Activated T-helper 9 cell treated with anti-CD3 and anti-CD28 coated beads, Interleukin-2, amount 50 U/mL, for 16 hours (primary cell): Measurements from ENCODE around the gene TMPRSS7.
"Not testable (repeated sequence)": the region's sequence is repeated elsewhere in the genome, so short reads cannot be mapped to it uniquely, and the experiment has no call there.

Experiments used
- DNase-seq: peaks from one replicate; pipeline ENCODE4 v3.0.0-alpha.2; 2020; ENCODE audit warnings: low read depth

The TMPRSS7 gene

DNA sequence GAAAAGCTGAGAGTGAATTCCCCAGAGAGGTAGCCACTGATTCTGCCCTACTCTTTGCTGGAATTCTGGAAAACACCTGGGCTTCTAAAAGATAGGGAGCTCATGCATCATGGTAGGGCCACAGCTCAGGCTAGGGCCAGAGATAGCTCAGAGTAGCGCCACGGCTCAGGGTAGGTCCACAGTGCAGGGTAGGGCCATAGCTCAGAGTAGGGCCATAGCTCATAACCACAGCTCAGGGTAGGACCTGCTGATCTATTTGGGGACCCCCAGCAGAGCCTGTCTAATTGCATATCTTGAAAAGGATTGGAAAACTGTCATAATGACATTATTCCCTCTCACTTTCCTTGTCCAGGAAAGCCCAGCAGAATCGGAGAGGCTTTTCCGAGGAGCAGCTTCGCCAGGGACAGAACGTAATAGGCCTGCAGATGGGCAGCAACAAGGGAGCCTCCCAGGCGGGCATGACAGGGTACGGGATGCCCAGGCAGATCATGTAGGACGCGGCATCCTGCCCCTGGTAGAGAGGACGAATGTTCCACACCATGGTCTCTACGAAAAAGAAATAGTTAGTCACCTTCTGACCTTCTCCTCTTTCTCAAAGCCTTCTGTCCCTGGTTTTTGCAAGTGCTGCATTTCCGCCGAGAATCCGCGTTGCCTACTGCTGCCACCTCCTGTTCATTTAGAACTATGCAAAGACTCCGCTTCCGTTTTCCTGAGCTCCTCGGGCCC, 21.3 kb upstream of the TMPRSS7 start:
- DNase-seq = peak; percentile 34

DNA sequence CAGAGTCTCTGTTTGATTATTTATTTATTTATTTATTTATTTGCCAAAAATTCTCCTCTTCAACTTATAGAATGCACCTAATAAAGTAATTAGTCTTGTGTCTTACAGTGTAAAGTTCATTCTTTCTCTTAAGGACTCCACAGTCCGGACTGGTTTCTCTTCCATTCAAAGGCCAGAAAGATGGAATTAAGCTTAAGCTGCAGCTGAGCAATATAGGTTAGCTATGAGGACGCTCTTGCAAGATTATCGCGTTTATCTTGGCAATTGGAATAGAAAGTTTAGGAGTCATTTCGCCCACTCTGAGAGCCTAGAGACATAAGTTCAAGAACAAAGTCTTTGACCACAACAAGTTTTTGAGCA, 20.8 kb upstream of the TMPRSS7 start:
- DNase-seq = no peak

DNA sequence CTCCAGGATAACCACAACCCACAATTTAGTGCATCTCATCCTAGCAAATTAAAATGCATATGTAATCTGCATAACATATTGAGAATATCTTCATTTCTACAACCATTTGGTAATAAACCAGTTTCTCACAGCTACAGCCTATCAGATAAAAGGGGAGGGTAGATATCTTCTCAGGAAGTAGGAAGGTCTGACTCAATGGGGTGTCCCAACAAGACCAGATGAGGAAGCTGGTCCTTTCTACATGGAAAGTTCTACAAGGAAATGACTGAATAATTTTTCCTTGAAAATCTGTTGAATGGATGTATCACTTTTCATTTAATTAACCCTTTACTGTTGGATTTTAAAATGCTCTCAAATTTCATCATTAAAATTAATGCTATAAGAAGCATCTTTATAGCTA, 17.4 kb upstream of the TMPRSS7 start:
- no peak for DNase-seq

DNA sequence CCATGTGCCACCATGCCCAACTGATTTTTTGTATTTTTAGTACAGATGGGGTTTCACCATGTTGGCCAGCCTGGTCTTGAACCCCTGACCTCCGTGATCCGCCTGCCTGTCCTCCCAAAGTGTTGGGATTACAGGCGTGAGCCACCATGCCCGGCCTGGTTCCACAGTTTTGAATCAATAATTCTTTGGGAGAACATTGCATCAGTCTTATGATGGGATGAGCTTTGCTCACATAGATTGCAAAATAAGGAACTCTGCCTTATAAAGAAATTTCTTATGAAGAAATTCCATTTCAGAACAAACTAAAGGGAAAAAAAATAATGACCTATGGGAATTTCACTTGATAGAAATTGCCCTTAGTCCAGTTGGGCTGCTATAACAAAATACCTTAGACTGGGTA, 15.8 kb upstream of the TMPRSS7 start:
- DNase-seq = no peak

DNA sequence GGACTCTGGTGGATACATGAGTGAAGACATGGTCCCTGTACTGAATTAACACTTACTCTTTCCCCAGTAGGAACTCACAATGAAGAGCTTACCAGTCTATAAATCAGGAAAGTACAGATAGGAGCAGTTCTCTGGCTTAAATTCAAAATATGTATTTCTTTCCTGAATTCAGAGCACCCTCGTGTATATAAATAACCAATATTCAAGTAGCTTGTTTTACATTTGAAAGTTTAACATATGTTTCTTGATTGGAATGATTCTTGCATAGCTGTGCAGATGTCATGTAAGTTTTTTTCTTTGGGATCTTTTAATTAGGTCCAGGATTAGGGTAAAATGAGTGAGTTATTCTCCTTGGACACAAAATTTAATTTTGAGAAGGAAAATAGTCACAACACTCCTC, 14.8 kb upstream of the TMPRSS7 start:
- DNase-seq = no peak

DNA sequence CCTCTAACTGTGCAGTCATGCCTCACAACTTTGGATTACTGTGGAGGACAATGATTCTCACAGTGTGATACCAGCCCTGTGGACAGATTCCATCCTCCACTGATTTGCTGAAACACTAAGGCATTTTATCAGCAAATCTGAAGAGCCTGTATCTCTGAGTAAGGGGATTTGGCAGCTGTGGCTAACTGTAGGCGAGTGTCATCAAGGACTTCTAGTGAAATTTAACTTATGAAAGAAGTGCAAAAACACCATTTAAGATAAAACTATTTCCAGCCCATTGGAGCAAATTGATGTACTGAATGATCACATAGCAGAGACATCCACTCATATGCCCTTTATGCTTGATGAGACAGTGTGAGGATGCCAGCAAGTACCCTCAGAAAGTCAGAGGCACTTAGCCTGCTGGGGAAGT, 13.9 kb upstream of the TMPRSS7 start:
- DNase-seq = no peak

DNA sequence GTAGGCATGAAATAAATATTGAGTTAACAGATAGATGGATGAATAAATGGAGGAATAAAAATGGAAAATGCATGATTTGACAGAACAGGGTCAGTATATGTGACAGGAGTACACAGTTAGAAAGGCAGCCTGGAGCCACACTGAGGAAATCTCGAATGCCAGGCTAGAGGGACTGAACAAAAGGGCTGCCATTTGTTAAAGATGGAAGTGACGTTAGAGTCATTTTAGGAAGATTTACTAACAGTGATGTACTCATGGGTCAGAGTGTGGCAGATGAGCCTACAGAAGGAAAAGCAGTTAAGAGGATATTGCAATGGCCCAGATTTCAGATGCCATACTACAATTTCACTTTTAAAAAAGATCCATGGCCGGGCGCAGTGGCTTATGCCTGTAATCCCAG, 7.4 kb upstream of the TMPRSS7 start:
- no peak for DNase-seq

DNA sequence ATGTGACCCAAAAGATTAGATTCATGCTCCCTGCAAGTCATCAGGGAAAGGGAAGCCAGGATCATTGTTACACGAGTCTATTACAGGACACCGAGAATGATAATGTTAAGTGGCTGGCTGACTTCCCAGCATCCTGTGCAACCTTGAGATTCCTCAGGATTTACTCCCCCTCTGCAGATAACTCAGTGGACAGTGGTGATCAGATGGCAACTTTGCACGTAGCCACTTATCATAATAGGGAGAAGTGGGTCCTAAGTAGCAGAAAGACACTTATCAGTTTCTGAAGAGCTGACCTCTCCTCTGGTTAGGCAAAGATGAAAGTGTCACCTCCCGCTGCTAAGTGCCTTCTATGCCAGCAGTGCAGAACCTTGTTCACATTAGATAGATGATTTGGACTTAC, 6.7 kb upstream of the TMPRSS7 start:
- DNase-seq = no peak

DNA sequence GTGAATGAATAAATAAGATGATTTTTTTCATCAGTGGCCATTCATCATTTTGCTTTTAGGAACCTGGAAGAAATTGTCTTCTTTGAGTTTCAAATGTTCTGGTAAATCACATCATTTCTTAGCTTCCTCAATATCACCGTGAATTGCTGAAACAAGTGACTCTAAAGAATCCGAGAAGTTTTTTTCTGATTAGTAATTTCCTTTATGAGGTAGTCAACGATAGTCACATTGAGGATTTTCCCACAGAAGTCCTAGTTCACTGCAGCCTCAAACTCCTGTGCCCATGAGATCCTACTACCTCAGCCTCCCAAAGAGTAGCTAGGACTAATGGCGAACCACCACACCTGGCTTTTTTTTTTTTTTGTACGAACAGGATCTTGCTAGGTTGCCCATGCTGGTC, 3.6 kb upstream of the TMPRSS7 start:
- no peak for DNase-seq

DNA sequence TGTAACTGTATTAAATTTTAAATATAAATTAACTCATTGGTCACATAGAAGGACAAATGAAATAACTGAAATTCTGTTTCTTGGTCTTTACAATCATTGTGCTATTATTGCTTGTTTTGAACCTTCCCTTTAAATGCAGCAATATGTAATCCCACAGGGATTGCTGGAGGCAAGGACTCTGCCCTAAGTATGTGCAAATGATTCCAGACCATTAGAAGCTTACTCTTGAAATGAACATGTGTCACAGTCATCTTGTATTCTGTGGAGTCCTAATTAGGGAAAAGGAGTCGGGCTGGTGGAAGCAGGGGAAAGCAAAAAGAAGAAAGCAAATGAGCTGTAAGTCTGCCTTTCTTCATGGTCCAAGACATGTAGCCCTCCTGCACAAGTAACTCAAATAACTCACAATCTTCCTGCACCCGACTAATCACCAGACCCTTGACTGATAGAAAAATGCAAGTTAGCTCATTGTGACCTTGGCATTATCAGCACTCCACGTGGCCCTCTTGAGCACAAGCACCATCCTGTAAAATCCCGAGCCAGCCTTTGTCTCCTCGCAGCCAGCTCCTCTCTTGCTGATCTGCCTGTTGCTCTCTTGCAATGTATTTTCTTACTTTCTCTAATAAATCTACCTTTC, 2.3 kb upstream of the TMPRSS7 start:
- no peak for DNase-seq

DNA sequence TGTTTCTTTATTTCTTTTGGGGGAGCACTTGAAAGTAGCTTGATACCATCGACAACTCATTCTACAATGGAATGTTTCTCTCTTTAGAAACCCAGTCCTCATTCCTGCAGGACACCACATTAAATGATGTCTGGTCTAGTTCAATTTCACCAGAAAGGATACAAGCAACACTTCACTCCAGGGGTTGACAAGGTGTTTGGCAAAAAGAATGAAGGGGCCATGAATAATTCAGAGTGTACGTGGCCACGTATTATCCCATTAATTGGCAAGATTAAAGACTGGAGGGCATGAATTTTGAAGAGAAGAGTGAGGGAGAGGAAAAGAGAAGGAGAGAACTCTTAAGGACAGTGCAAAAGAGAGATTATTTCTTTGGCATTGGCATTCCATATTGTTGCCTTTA, 705 bp downstream of the TMPRSS7 start:
- DNase-seq = no peak

DNA sequence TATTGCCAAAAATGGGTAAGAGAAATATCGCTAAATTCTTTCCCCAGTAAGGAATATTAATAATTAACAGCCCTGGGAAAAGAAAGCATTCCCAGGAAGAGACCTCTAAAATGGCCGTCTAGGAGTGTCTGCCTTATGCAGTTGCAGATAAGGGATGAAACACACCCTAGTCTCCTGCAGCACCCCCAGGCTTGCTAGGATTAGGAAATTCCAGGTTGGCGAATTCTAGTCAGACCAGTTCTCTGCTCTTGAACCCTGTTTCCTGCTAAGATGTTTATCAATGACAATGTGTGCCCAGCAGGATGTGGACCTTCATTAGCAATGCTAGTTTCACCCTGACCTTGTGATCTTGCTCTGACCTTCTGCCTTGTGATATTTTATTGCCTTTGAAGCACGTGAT, 2.7 kb downstream of the TMPRSS7 start:
- not testable (repeated sequence) for DNase-seq

DNA sequence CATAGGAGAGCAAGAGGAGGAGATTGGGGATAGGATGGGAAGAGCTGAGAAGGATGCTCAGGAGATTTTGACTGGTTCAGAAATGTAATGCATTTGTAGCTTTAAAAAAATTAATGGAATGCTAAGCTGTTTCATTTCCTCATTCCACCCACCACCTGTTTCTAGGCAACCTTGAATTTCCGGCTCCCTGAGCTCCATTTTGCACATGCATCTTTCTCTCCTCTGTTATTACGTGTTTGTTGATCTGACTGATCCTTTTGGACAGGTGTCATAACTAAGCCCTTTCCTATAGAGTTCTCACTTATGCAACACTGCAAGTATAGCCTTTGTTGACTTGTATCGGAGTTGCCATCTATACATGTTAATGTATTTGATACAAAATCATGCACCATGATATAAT, 4.3 kb downstream of the TMPRSS7 start:
- no peak for DNase-seq

DNA sequence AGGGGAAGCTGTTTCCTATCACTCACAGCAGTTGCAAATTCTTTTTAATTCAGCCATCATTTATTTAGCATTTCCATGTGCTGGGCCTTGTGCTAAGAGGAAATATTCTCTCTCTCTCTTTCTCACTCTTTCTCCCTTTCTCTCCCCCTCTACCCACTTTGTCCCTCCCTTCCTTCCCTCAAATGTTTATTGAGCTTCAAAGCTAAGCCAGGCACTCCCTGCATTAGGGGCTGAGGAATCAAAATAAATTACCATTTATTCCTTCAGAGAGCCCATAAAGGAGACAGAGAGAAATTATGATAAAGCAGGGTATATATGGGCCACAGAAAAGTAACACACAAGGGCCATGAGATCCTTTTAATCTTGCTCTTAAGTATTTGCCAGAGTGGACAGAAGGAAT, 6.8 kb downstream of the TMPRSS7 start:
- DNase-seq = no peak

DNA sequence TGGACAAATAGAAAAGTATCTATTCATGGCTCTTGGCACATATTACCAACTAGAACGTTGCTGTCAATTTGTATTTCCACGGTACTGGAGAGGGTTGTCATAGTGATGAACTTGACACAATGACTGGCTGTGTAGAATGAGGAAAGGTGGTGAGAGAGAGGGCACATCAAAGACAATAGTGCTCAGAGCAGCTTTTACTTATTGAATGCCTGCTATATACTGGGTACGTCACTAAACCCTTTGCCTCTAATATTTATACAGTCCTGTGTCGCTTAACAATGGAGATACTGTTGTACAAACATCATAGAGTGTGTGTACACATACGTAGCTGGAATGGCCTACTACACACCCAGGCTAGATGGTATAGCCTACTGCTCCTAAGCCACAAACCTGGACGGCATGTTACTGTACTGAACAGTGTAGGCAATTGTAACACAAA, 8.3 kb downstream of the TMPRSS7 start:
- DNase-seq = no peak

DNA sequence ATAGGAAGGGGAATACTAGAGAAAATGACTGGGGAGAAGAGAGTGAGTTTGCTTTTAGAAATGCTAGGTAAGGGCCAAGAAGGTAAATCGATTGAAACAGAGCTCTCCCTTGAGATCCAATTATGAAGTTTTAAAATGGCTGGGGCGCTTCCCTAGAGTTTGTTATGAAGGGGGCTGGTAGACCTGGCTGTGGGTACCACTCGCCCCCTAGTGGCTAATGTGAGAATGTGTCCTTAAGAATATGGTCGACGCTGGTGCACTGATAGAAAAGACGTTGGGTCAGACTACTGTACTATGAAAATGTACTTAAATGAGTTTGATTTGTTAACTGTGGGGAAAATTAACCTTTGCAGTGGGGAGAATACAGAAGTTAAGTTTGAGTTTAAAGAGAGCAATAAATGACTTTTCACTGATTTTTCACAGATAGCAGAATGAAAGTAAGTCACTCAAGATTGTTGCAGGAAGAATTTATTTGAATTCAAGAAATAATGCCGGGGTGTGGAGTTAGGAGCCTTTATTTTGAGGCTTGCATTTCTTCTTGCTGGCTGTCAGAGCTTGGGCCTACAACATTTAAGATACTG, 9.2 kb downstream of the TMPRSS7 start:
- peak; percentile 11 for DNase-seq

DNA sequence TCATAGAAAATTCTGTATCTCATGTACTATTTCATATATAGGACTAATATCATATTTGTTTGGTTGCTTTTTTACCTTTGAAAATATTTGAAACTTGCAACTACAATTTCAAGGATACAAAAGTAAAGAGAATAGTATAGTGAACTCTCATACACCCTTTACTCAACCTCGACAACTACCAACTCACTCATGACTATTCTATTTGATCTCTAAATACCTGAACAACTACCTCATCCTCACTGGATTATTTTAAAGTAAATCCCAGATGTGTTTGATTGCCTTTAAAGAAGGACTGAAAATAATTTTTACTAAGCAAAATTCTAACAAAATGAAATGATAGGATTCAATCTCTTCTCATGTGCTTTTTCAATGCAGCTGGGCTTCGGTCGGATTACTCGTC, 12.1 kb downstream of the TMPRSS7 start:
- no peak for DNase-seq

DNA sequence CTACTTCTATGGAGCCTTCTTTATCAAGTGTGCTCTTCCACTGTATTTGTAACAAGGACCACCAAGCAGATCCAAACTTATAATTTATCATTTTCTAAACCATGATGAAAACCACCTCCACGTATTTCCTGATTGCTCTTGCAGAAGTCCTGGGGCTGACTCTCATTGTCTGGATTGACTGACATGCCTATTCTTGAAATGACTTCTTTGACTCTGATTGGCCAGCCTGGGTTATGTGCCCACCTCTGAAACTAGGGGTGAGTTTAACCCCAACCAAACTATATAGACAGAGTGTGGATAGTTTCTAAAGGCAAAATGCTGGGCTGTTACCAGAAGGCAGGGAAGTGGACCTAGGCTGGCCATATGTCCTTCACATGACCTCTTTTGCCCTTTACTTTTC, 12.7 kb downstream of the TMPRSS7 start:
- no peak for DNase-seq

DNA sequence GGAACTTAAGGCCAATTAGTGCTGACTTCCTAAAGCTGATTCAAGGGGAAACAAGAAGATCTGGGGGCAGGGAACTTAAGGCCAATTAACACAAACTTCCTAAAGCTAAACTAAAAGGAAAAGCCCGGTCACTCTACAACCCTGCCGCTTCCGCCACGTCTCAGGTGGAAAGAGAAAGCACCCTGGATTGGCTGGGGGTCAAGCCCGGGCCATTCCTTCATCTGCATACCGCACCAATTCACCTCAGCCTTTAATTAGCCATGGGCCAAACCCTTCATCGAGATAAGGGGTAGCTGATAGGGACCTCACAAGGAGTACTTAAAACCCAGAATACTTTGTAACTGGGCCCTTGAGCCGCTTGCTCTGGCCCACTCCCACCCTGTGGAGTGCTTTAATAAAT, 14.4 kb downstream of the TMPRSS7 start:
- DNase-seq = no peak

DNA sequence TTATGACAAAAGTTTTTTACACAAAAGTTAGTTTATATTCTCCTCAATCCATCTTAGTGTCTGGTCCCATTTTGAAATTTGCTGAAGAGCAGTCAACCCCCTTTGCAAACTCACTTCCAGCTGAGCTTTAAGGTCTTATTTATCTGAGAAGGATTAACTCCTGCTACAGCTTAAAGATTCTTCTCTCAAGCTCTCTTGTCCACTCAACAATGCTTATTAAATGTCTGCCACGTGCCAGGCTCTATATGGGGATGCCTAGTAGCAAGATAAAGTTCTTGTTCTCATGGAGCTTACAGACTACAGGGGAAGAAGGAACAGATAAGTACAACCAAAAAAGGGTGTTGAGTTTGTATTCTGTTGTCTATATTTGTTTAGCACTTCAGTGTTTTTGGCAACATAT, 18.7 kb downstream of the TMPRSS7 start:
- no peak for DNase-seq

DNA sequence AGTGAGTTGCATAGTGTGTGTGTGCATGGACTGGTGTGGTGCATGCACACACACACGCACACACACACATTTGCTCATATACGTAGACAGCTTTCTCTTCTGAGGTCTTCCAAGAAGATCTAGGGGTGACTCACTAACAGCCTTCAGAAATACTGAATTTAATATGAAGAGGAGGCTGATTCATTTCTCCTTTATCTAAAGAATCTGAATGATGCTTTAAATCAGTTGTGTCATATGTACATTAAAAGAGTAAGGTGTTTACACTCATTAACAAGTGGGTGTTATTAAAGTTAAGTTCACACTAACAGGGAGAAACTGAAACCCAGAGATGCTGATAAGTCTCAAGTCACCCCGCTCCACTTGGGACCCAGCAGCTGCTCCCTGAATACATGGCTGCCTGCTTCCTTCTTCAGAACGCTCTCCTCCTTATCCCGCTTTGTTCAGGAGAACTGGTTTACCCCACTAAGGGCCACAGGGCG, 22.0 kb downstream of the TMPRSS7 start:
- DNase-seq = no peak

DNA sequence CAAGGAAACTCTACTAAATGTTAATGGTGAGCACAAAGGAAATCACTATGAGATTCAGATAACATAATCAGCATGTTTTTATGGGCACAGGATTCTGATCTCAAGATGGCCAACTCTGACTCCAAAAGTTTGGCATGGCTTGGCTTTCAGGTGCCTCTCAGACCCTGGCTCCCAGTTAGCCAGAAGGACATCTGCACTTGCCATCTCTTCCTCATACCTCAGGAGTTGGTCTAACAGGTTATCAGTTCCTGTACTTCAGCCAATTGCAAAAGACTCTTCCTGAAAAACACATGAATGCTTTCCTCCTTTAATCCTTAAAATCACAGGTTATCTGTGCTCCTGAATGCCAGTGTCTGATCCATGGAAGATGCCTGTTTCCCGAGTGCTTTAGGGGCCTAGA, 25.0 kb downstream of the TMPRSS7 start:
- no peak for DNase-seq

DNA sequence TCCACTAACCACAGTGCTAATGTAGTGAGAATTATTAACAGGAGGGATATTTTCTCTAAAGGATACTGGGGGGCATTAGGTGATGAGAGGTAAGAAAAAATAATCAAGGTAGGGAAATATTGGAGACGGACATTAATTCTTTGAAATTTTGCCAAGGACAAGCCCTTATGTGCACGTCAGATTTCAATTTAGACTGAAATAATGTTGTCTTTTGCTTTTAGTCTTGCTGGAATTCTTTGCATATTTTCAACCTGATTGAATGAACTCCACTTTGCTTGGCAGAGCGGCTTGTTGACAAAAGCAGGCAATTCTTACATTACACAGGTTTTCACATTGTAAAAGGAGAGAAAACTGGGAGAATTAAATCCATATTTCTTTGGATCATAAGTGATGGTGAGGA, 26.6 kb downstream of the TMPRSS7 start:
- no peak for DNase-seq
